Measurements from ENCODE around the gene HAT1. TPM values are rescaled to one million over a fixed set of nuclear protein-coding genes. Genes with fewer than 3 reads are reported as not detected.
A peak's percentile ranks its signal among the peaks of the same experiment; 100 is the strongest.

The HAT1 gene
- total and polyA plus RNA-seq, 2 of the 4 experiments (the other 2 are of a cell fraction), result 24.4 to 42.1 TPM

- Histone ChIP-seq H2BK120ac (ENCODE audit: low read depth, low read length) (no peak overlapping the region), H3K14ac (replicated peaks; ENCODE audit: low read depth, low read length) (no peak overlapping the region), H2BK15ac (ENCODE audit: low read depth, low read length) (no peak overlapping the region; the same call in 2 of the 3 replicates), H2BK5ac (ENCODE audit: low read depth, low read length, poor library complexity, severe bottlenecking) (no peak overlapping the region), H3K18ac (ENCODE audit: low read depth, low read length) (no peak overlapping the region), H3K56ac (ENCODE audit: extremely low read depth, insufficient read depth, low read length) (no peak overlapping the region), H3K27ac (ENCODE audit: insufficient read depth, low read length) (0 out of 2 replicates have a peak overlapping the region, but pooled peaks have one; percentile 8), H3K9me1 (ENCODE audit: insufficient read depth, low read length) (no peaks in the 10 kb centered on the region), H4K5ac (ENCODE audit: low read depth, low read length) (no peak overlapping the region), H2AK5ac (ENCODE audit: low read depth, low read length) (no peak overlapping the region), H3K4me1 (ENCODE audit: control insufficient read depth, insufficient read depth, low read length) (no peaks in the 10 kb centered on the region), H3K4me2 (ENCODE audit: low read depth, low read length) (peak overlapping the region; percentile 32; the same call in 1 of the 2 replicates), H3K9ac (ENCODE audit: low read depth, low read length) (no peak overlapping the region), H3K23ac (ENCODE audit: low read depth, low read length) (0 out of 2 replicates have a peak overlapping the region, but pooled peaks have one; percentile 45), H4K20me1 (ENCODE audit: insufficient read depth, low read length) (no peaks in the 10 kb centered on the region), H3K79me1 (ENCODE audit: low read depth in 1 of 2, low read length in 2 of 2) (peaks cover 0 to 6% of the 10 kb centered on the region in 2 experiments; a peak in 1 of 4 replicates), H3K4me3 (ENCODE audit: insufficient read depth, low read depth, low read length) (no peak overlapping the region), H2BK20ac (ENCODE audit: low read depth, low read length) (peak overlapping the region; percentile 39; the same call in 1 of the 2 replicates), H3K27me3 (ENCODE audit: control insufficient read depth, insufficient read depth, low read length) (no peaks in the 10 kb centered on the region), H3K9me3 (ENCODE audit: control insufficient read depth, insufficient read depth, low read length) (no peaks in the 10 kb centered on the region), H3K36me3 (ENCODE audit: control insufficient read depth, insufficient read depth, low read length) (no peaks in the 10 kb centered on the region), H2AFZ (replicated peaks; ENCODE audit: low read length, poor library complexity) (no peak overlapping the region), H4K91ac (ENCODE audit: insufficient read depth, low read depth, low read length) (no peak overlapping the region), H3K4ac (ENCODE audit: low read depth, low read length) (no peak overlapping the region), H2AK9ac (replicated peaks; ENCODE audit: low read depth, low read length, poor library complexity) (no peak overlapping the region), H4K8ac (ENCODE audit: low read depth in 2 of 2, low read length in 2 of 2) (peak overlapping the region in 1 of 2 experiments; percentile 19; a peak in 2 of 4 replicates)
- peak; percentile 33 for DNase-seq
- WGBS, 2 experiments (ENCODE audit: extremely low coverage in 2 of 2, insufficient read length in 1 of 2), result 80% methylated on average over 1 of the region's 5 CpGs; no CpG with 5 or more reads in 1 of the 2 experiments
- BruUV-seq (replicated peaks), result no TSS peak
- no peak for TF ChIP-seq RAD21 (IDR thresholded peaks at IDR 0.05; ENCODE audit: low read length)
- TF ChIP-seq NFE2L2 (IDR thresholded peaks at IDR 0.05; ENCODE audit: low read depth, low read length), result no peak
- no peak for TF ChIP-seq FOS (IDR thresholded peaks at IDR 0.05; ENCODE audit: low read depth, low read length)
- no peak for TF ChIP-seq MAZ (IDR thresholded peaks at IDR 0.05; ENCODE audit: borderline replicate concordance, low read depth, low read length)
- no peak for TF ChIP-seq POLR2A (IDR thresholded peaks at IDR 0.05; ENCODE audit: low read depth, low read length)
- TF ChIP-seq SMC3 (IDR thresholded peaks at IDR 0.05; ENCODE audit: low read depth, low read length), result no peak
- no peak for TF ChIP-seq RFX5 (IDR thresholded peaks at IDR 0.05; ENCODE audit: low read depth, low read length)
- no peak for TF ChIP-seq CHD1 (IDR thresholded peaks at IDR 0.05; ENCODE audit: low read depth, low read length)
- TF ChIP-seq USF2 (IDR thresholded peaks at IDR 0.05; ENCODE audit: low read depth, low read length), result no peak
- no peak for TF ChIP-seq BHLHE40 (IDR thresholded peaks at IDR 0.05; ENCODE audit: low read depth, low read length)
- TF ChIP-seq CEBPB (IDR thresholded peaks at IDR 0.05; ENCODE audit: low read depth, low read length), result no peak
- TF ChIP-seq ELK1 (IDR thresholded peaks at IDR 0.05; ENCODE audit: borderline replicate concordance, low read depth, low read length), result no peak
- TF ChIP-seq CTCF (conservative IDR thresholded peaks at IDR 0.05; ENCODE audit: low read depth, low read length), result no peak
- no peak for TF ChIP-seq MXI1 (IDR thresholded peaks at IDR 0.05; ENCODE audit: borderline replicate concordance, low read depth, low read length)
- no peak for TF ChIP-seq RCOR1 (IDR thresholded peaks at IDR 0.05; ENCODE audit: insufficient replicate concordance, low read length)
- intact Hi-C loops (cut with micrococcal nuclease) (loop anchor here (5.0 kb wide), 1 partner anchor 92 kb away; the partner anchor contains the start of gene DLX1), in situ Hi-C loops (cut with MboI; ENCODE audit: low sequenced_read_pairs) (no loop called here), dilution Hi-C loops (cut with HindIII; ENCODE audit: low sequenced_read_pairs, unreplicated experiment) (no loop called here)
- ChIA-PET CTCF (no interaction called here), POLR2A (ENCODE audit: unreplicated experiment) (no interaction called here)
- peak; percentile 19 for ATAC-seq (ENCODE audit: low read depth)
Observed at GRCh38 chr2:171995586-171995985, 73.3 kb downstream of the HAT1 start.

All from IMR-90 (cell line).